Measurements from ENCODE around the gene TRIM43B.
"Not testable (repeated sequence)": the region's sequence is repeated elsewhere in the genome, so short reads cannot be mapped to it uniquely, and the experiment has no call there.

TRIM43B gene

GRCh38 chr2:95433373-95433772, 51.2 kb downstream of the TRIM43B start:
- FAIRE-seq: not testable (repeated sequence)

GRCh38 chr2:95429748-95430467, 54.6 kb downstream of the TRIM43B start:
- FAIRE-seq: not testable (repeated sequence)

DNA sequence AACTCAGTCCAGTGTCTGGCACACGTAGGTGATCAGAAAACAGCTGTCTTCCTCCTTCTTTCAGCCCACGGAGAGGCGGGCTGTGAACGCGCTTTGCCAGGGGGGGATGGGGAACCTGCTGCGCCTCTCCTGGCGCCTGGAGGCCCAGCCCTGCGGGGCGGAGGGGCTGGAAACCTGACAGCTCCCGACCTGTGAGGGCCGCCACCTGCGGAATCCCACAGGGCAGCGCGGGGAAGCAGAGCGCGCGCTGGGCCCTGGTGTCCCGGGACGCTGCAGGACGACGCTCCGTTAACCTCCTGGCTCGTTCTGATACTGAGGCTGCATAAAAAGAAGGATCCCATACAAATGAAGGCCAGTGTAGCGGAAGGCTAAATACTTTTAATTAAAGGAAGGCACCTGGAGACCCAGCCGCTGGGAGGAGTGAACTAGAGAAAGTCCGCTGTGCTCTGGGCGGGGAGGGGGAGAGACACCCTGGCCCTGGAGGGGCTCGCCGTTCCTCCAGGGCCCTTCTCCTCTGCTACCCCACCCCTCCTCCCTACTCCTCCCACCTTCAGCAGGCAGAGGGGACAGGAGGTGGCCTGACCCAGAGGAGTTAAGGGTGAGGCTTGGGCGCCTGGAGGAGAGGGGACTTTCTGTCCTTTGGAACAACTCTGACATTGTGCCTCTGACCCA, 57.2 kb downstream of the TRIM43B start:
- FAIRE-seq: not testable (repeated sequence)
